ENCODE results near the gene CFAP74.

DNA sequence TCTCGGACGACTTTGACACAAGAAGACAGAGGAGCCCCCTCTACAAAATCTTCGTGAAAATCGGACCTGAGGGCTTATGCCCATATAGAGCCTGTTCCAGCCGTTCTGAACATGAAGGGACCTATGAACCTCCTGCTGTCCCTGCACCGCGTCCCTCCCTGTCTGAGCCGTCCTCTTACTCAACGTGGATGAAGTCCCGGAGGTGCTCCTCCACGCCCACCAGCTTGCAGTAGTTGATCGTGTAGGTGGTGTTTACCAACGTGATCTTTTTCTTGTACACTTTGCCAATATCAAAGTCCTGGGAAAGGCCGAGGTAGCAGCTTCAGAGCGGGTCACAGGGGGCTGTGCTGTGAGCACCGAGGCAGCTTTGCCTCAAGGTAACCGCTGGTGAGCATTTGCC is 40.0 kb downstream of the CFAP74 start:
- TF ChIP-seq RAD21 (conservative IDR thresholded peaks at IDR 0.05 in 1 of 2, IDR thresholded peaks at IDR 0.05 in 1 of 2) (no peak), EHF (CRISPR knock-in tag; IDR thresholded peaks at IDR 0.05) (no peak), POLR2A (IDR thresholded peaks at IDR 0.05; ENCODE audit: low read length) (no peak)
